Chondrocyte (in vitro differentiated cells): ENCODE data around the gene CNEP1R1. TPM values are rescaled to one million over a fixed set of nuclear protein-coding genes. Genes with fewer than 3 reads are reported as not detected.

ENCODE experiments used
- DNase-seq: peaks from one replicate; pipeline ENCODE4 v3.0.0; 2021; ENCODE audit warnings: mixed read lengths, low spot score
- H3K27ac Mint-ChIP-seq: one replicate; pipeline ENCODE4 v1.8.0; 2021; ENCODE audit warnings: mild to moderate bottlenecking, moderate library complexity, mixed read lengths; ENCODE audit not compliant: unreplicated experiment
- H3K27me3 Mint-ChIP-seq: 2 replicates; pipeline ENCODE4 v1.8.0; 2021; ENCODE audit warnings: low read depth, mixed read lengths
- H3K36me3 Mint-ChIP-seq: 2 replicates; pipeline ENCODE4 v1.8.0; 2021; ENCODE audit warnings: low read depth, mixed read lengths
- H3K4me1 Mint-ChIP-seq: 2 replicates; pipeline ENCODE4 v1.8.0; 2021; ENCODE audit warnings: low read depth, mild to moderate bottlenecking, mixed read lengths
- H3K4me3 Mint-ChIP-seq: one replicate; pipeline ENCODE4 v1.8.0; 2021; ENCODE audit warnings: mild to moderate bottlenecking, moderate library complexity, mixed read lengths; ENCODE audit not compliant: unreplicated experiment
- H3K9me3 Mint-ChIP-seq: 2 replicates; pipeline ENCODE4 v1.8.0; 2021; ENCODE audit warnings: low read depth, mixed read lengths
- CTCF ChIP-seq: fragments of 200-600 bp; sonication (generic); IDR thresholded peaks from 2 replicates; pipeline ENCODE4 v1.5.0; 2021; ENCODE audit warnings: antibody characterized with exemption, mild to moderate bottlenecking, moderate library complexity
- total RNA-seq: library from RNA; stranded (reverse); gene quantifications from 3 replicates; pipeline ENCODE4 v1.2.1, GENCODE V29; 2021

Gene CNEP1R1
- total RNA-seq, 1 donor from 2014 or later, result 25.7 TPM

GRCh38 chr16:50004239-50004638, 20.8 kb upstream of the CNEP1R1 start:
- Mint-ChIP-seq H3K36me3 (no peaks in the 10 kb centered on the region), H3K4me1 (no peaks in the 10 kb centered on the region), H3K9me3 (peaks cover 19% of the 10 kb centered on the region), H3K27me3 (peaks cover 6% of the 10 kb centered on the region), H3K4me3 (no peak overlapping the region), H3K27ac (no peak overlapping the region)
- DNase-seq, result no peak
- TF ChIP-seq CTCF, result no peak

- no peak for DNase-seq
- no peak for TF ChIP-seq CTCF
- H3K36me3 Mint-ChIP-seq, result no peaks in the 10 kb centered on the region
- H3K27ac Mint-ChIP-seq, result no peak overlapping the region
- H3K9me3 Mint-ChIP-seq, result peaks cover 19% of the 10 kb centered on the region
- no peak overlapping the region for H3K4me3 Mint-ChIP-seq
- H3K27me3 Mint-ChIP-seq, result peaks cover 2% of the 10 kb centered on the region
- no peaks in the 10 kb centered on the region for H3K4me1 Mint-ChIP-seq
These were observed 18.1 kb upstream of the CNEP1R1 start for GRCh38 chr16:50006964-50007363.

GRCh38 chr16:50007744-50008143, 17.3 kb upstream of the CNEP1R1 start:
- no peak for DNase-seq
- H3K9me3 Mint-ChIP-seq, result peaks cover 15% of the 10 kb centered on the region
- H3K4me3 Mint-ChIP-seq, result no peak overlapping the region
- H3K27me3 Mint-ChIP-seq, result peaks cover 2% of the 10 kb centered on the region
- H3K4me1 Mint-ChIP-seq, result no peaks in the 10 kb centered on the region
- H3K36me3 Mint-ChIP-seq, result no peaks in the 10 kb centered on the region
- no peak for TF ChIP-seq CTCF
- H3K27ac Mint-ChIP-seq, result no peak overlapping the region

GRCh38 chr16:50010212-50010611, 14.8 kb upstream of the CNEP1R1 start:
- no peak overlapping the region for H3K4me3 Mint-ChIP-seq
- peaks cover 8% of the 10 kb centered on the region for H3K9me3 Mint-ChIP-seq
- H3K27me3 Mint-ChIP-seq, result no peaks in the 10 kb centered on the region
- H3K36me3 Mint-ChIP-seq, result no peaks in the 10 kb centered on the region
- DNase-seq, result no peak
- no peak overlapping the region for H3K27ac Mint-ChIP-seq
- TF ChIP-seq CTCF, result no peak
- no peaks in the 10 kb centered on the region for H3K4me1 Mint-ChIP-seq

GRCh38 chr16:50011707-50012106, 13.3 kb upstream of the CNEP1R1 start:
- Mint-ChIP-seq H3K9me3 (peaks cover 8% of the 10 kb centered on the region), H3K27ac (no peak overlapping the region), H3K4me1 (no peaks in the 10 kb centered on the region), H3K36me3 (no peaks in the 10 kb centered on the region), H3K27me3 (no peaks in the 10 kb centered on the region), H3K4me3 (no peak overlapping the region)
- TF ChIP-seq CTCF, result no peak
- DNase-seq, result no peak
